Parathyroid adenoma (tissue), 2 donors: ENCODE data around the gene LRRC23.

Experiments
- H2AFZ ChIP-seq: fragments of 300-600 bp; sonication (generic); one replicate; pipeline ENCODE4 v1.7.0; 2017; ENCODE audit warnings: antibody characterized with exemption, mild to moderate bottlenecking
- H3K27ac ChIP-seq: fragments of 300-600 bp; sonication (generic); one replicate; pipeline ENCODE4 v1.7.0; 2017
- H3K27me3 ChIP-seq: fragments of 300-600 bp; sonication (generic); one replicate; pipeline ENCODE4 v1.7.0; 2017; ENCODE audit warnings: low read length; ENCODE audit not compliant: control insufficient read depth, insufficient read depth
- H3K36me3 ChIP-seq: fragments of 300-600 bp; sonication (generic); one replicate; pipeline ENCODE4 v1.7.0; 2017; ENCODE audit warnings: low read length; ENCODE audit not compliant: control insufficient read depth, insufficient read depth
- H3K4me1 ChIP-seq: fragments of 300-600 bp; sonication (generic); one replicate; pipeline ENCODE4 v1.7.0; 2017; ENCODE audit warnings: control low read depth
- H3K4me2 ChIP-seq: fragments of 300-600 bp; sonication (generic); one replicate; pipeline ENCODE4 v1.7.0; 2017; ENCODE audit warnings: low read length
- H3K4me3 ChIP-seq: fragments of 300-600 bp; sonication (generic); one replicate; pipeline ENCODE4 v1.7.0; 2017; ENCODE audit warnings: low read depth, low read length
- H3K79me2 ChIP-seq: fragments of 300-600 bp; sonication (generic); one replicate; pipeline ENCODE4 v1.7.0; 2017; ENCODE audit warnings: control low read depth
- H3K9ac ChIP-seq: fragments of 300-600 bp; sonication (generic); one replicate; pipeline ENCODE4 v1.7.0; 2017; ENCODE audit warnings: mild to moderate bottlenecking
- H3K9me3 ChIP-seq: fragments of 300-600 bp; sonication (generic); one replicate; pipeline ENCODE4 v1.7.0; 2017; ENCODE audit warnings: low read length; ENCODE audit not compliant: control insufficient read depth
- TF ChIP-seq, protein P1 (sequence below): fragments of 300-600 bp; sonication (generic); IDR thresholded peaks from one replicate; pipeline ENCODE4 v1.7.0; 2017; ENCODE audit warnings: antibody characterized with exemption, mild to moderate bottlenecking
- donor health status: primary hyperparathyroidism.

The LRRC23 gene

DNA sequence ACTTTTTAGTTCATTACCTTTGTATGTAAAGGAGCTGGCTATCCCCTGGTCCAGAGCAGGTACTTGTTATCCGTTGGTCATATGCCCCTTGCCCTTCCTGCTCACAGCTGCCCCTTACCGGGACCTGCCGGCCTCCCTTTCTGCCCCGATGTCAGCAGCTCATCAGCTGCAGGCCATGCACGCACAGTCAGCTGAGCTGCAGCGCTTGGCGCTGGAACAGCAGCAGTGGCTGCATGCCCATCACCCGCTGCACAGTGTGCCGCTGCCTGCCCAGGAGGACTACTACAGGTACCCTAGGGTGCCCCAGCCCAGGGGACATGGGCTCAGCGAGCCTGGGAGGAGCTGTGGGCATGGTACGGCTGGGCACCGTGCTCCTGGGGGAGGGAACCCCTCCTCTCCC, 36.6 kb downstream of the LRRC23 start:
- H3K27ac ChIP-seq = no peak overlapping the region
- no peak overlapping the region for H2AFZ ChIP-seq
- no peaks in the 10 kb centered on the region for H3K9me3 ChIP-seq
- H3K4me1 ChIP-seq = peaks cover 25% of the 10 kb centered on the region
- H3K4me3 ChIP-seq = no peak overlapping the region
- H3K9ac ChIP-seq = no peak overlapping the region
- no peaks in the 10 kb centered on the region for H3K27me3 ChIP-seq
- H3K36me3 ChIP-seq = no peaks in the 10 kb centered on the region
- TF ChIP-seq, protein P1, sequence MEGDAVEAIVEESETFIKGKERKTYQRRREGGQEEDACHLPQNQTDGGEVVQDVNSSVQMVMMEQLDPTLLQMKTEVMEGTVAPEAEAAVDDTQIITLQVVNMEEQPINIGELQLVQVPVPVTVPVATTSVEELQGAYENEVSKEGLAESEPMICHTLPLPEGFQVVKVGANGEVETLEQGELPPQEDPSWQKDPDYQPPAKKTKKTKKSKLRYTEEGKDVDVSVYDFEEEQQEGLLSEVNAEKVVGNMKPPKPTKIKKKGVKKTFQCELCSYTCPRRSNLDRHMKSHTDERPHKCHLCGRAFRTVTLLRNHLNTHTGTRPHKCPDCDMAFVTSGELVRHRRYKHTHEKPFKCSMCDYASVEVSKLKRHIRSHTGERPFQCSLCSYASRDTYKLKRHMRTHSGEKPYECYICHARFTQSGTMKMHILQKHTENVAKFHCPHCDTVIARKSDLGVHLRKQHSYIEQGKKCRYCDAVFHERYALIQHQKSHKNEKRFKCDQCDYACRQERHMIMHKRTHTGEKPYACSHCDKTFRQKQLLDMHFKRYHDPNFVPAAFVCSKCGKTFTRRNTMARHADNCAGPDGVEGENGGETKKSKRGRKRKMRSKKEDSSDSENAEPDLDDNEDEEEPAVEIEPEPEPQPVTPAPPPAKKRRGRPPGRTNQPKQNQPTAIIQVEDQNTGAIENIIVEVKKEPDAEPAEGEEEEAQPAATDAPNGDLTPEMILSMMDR = no peak
- H3K79me2 ChIP-seq = peaks cover 4% of the 10 kb centered on the region
- no peak overlapping the region for H3K4me2 ChIP-seq

DNA sequence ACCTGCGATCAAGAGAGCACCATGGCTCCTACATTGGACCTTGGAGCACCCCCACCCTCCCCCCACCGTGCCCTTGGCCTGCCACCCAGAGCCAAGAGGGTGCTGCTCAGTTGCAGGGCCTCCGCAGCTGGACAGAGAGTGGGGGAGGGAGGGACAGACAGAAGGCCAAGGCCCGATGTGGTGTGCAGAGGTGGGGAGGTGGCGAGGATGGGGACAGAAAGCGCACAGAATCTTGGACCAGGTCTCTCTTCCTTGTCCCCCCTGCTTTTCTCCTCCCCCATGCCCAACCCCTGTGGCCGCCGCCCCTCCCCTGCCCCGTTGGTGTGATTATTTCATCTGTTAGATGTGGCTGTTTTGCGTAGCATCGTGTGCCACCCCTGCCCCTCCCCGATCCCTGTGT, 37.2 kb downstream of the LRRC23 start:
- no peaks in the 10 kb centered on the region for H3K36me3 ChIP-seq
- no peaks in the 10 kb centered on the region for H3K9me3 ChIP-seq
- no peak overlapping the region for H3K27ac ChIP-seq
- H3K9ac ChIP-seq = no peak overlapping the region
- no peak overlapping the region for H3K4me3 ChIP-seq
- H3K79me2 ChIP-seq = peaks cover 4% of the 10 kb centered on the region
- H3K4me1 ChIP-seq = peaks cover 25% of the 10 kb centered on the region
- H2AFZ ChIP-seq = no peak overlapping the region
- TF ChIP-seq, protein P1 = no peak
- no peak overlapping the region for H3K4me2 ChIP-seq
- no peaks in the 10 kb centered on the region for H3K27me3 ChIP-seq

DNA sequence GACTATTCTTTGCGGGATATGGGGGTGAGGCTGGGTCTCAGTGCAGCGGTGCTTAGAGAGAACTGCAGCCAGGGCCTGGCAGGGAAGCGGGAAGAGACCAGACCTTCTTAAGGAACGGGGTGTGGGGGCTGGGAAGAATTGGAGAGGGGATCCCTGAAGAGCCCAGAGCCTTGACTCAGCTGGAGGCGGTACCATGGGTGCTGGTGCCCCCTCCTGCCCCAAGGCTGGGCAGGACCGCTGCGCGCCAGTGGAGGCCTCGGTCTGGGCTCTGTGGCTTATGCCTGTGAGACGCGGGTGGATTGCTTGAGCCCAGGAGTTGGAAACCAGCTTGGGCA, 37.7 kb downstream of the LRRC23 start:
- Histone ChIP-seq H3K4me3 (no peak overlapping the region), H3K79me2 (peaks cover 4% of the 10 kb centered on the region), H3K36me3 (no peaks in the 10 kb centered on the region), H3K9me3 (no peaks in the 10 kb centered on the region), H2AFZ (no peak overlapping the region), H3K4me2 (no peak overlapping the region), H3K4me1 (peaks cover 29% of the 10 kb centered on the region), H3K9ac (no peak overlapping the region), H3K27me3 (no peaks in the 10 kb centered on the region), H3K27ac (no peak overlapping the region)
- TF ChIP-seq, protein P1 = no peak

DNA sequence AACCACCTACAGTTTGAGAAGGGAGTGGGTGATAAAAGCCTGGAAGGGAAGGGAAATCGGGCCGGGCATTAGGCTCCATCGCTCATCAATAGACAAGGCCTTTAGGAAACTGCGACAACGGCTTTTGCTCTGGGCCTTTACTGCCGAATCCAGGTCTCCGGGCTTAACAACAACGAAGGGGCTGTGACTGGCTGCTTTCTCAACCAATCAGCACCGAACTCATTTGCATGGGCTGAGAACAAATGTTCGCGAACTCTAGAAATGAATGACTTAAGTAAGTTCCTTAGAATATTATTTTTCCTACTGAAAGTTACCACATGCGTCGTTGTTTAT, 38.7 kb downstream of the LRRC23 start:
- TF ChIP-seq, protein P1 = no peak
- H2AFZ ChIP-seq = peak overlapping the region; percentile 48
- H3K79me2 ChIP-seq = peaks cover 4% of the 10 kb centered on the region
- H3K4me3 ChIP-seq = peak overlapping the region; percentile 76
- no peaks in the 10 kb centered on the region for H3K9me3 ChIP-seq
- peak overlapping the region; percentile 98 for H3K4me2 ChIP-seq
- peaks cover 26% of the 10 kb centered on the region for H3K4me1 ChIP-seq
- H3K27ac ChIP-seq = peak overlapping the region; percentile 92
- no peak overlapping the region for H3K9ac ChIP-seq
- H3K36me3 ChIP-seq = no peaks in the 10 kb centered on the region
- H3K27me3 ChIP-seq = no peaks in the 10 kb centered on the region

DNA sequence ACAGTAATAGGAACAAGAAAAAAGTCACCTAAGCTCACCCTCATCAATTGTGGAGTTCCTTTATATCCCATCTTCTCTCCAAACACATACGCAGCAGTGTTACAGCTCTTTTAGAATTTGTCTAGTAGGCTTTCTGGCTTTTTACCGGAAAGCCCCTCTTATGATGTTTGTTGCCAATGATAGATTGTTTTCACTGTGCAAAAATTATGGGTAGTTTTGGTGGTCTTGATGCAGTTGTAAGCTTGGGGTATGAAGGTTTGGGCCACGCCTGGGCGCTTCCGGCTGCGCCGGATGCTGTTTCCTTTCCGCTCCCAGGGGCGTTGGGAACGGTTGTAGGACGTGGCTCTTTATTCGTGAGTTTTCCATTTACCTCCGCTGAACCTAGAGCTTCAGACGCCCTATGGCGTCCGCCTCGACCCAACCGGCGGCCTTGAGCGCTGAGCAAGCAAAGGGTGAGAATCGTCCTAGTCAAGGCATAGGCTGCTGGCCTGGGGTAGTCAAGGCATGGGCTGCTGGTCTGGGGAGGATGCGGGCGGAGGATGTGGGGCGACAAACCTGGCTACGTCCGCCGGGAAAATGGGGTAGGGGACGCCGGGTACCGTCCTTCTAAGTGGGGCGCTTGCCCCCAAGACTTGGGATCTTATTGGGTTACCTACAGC, 39.2 kb downstream of the LRRC23 start, which contains the start of the genes C12orf57 and RNU7-1:
TSS of gene C12orf57 (plus strand) at position 301 of the 659 bp plus-strand sequence. CDS start at position 401, 100 bp downstream.
TSS of gene RNU7-1 (plus strand) at position 95 of the 659 bp plus-strand sequence.
- Histone ChIP-seq H3K79me2 (peaks cover 4% of the 10 kb centered on the region), H3K27me3 (no peaks in the 10 kb centered on the region), H3K36me3 (no peaks in the 10 kb centered on the region), H3K4me1 (peaks cover 22% of the 10 kb centered on the region), H3K9me3 (no peaks in the 10 kb centered on the region), H2AFZ (peak within 1 kb of the TSS; percentile 81), H3K4me3 (peak within 1 kb of the TSS; percentile 76), H3K27ac (peak within 1 kb of the TSS; percentile 92), H3K9ac (peak within 1 kb of the TSS; percentile 42), H3K4me2 (peak within 1 kb of the TSS; percentile 98)
- TF ChIP-seq, protein P1 = no peak
